ENCODE measurements around the gene SLC4A9.

The SLC4A9 gene

GRCh38 chr5:140360101-140360500, at the start of gene SLC4A9:
Gene SLC4A9, plus strand, starts transcription at chr5:140360194. Its CDS starts 43 bp downstream, at chr5:140360237.
- DNase-seq (ENCODE audit: low read depth): no peak

- DNase-seq (ENCODE audit: low read depth): no peak
Observed at GRCh38 chr5:140310434-140310833, 49.6 kb upstream of the SLC4A9 start.

- DNase-seq (ENCODE audit: low read depth): no peak
Observed at GRCh38 chr5:140311011-140311467, 49.0 kb upstream of the SLC4A9 start.

- DNase-seq (ENCODE audit: low read depth): peak; percentile 96
Observed at GRCh38 chr5:140312067-140312790, 47.8 kb upstream of the SLC4A9 start.

GRCh38 chr5:140312791-140313189, 47.2 kb upstream of the SLC4A9 start:
- DNase-seq (ENCODE audit: low read depth): no peak

GRCh38 chr5:140317859-140318258, 42.1 kb upstream of the SLC4A9 start:
- DNase-seq (ENCODE audit: low read depth): no peak

GRCh38 chr5:140318792-140319191, 41.2 kb upstream of the SLC4A9 start:
- no peak for DNase-seq (ENCODE audit: low read depth)

- no peak for DNase-seq (ENCODE audit: low read depth)
Observed at GRCh38 chr5:140319833-140320232, 40.2 kb upstream of the SLC4A9 start.

GRCh38 chr5:140321796-140322195, 38.2 kb upstream of the SLC4A9 start:
- DNase-seq (ENCODE audit: low read depth): no peak

- peak; percentile 95 for DNase-seq (ENCODE audit: low read depth)
Observed at GRCh38 chr5:140322751-140323731, 37.0 kb upstream of the SLC4A9 start.

- no peak for DNase-seq (ENCODE audit: low read depth)
Observed at GRCh38 chr5:140324041-140324600, 35.9 kb upstream of the SLC4A9 start.

GRCh38 chr5:140324617-140325241, 35.3 kb upstream of the SLC4A9 start:
- DNase-seq (ENCODE audit: low read depth): no peak

GRCh38 chr5:140325486-140325885, 34.5 kb upstream of the SLC4A9 start:
- no peak for DNase-seq (ENCODE audit: low read depth)

- no peak for DNase-seq (ENCODE audit: low read depth)
Observed at GRCh38 chr5:140327589-140327988, 32.4 kb upstream of the SLC4A9 start.

- no peak for DNase-seq (ENCODE audit: low read depth)
Observed at GRCh38 chr5:140328036-140328764, 31.8 kb upstream of the SLC4A9 start.

- DNase-seq (ENCODE audit: low read depth): no peak
Observed at GRCh38 chr5:140329739-140330481, 30.1 kb upstream of the SLC4A9 start.

- no peak for DNase-seq (ENCODE audit: low read depth)
Observed at GRCh38 chr5:140331638-140332037, 28.4 kb upstream of the SLC4A9 start.

GRCh38 chr5:140336388-140336787, 23.6 kb upstream of the SLC4A9 start:
- no peak for DNase-seq (ENCODE audit: low read depth)

- no peak for DNase-seq (ENCODE audit: low read depth)
Observed at GRCh38 chr5:140337880-140338279, 22.1 kb upstream of the SLC4A9 start.

GRCh38 chr5:140338336-140338735, 21.7 kb upstream of the SLC4A9 start:
- DNase-seq (ENCODE audit: low read depth): no peak

GRCh38 chr5:140338908-140339307, 21.1 kb upstream of the SLC4A9 start:
- DNase-seq (ENCODE audit: low read depth): no peak

All from HS-5 (cell line).